ENCODE data around the gene FRMD4B.
"Not testable (repeated sequence)": the region's sequence is repeated elsewhere in the genome, so short reads cannot be mapped to it uniquely, and the experiment has no call there.

The FRMD4B gene

GRCh38 chr3:69255928-69256327 is 130.0 kb downstream of the FRMD4B start:
- in situ Hi-C loops (cut with HindIII; ENCODE audit: low sequenced_read_pairs), result no loop called here

- in situ Hi-C loops (cut with HindIII; ENCODE audit: low sequenced_read_pairs), result no loop called here
Observed at GRCh38 chr3:69254351-69254750, 131.5 kb downstream of the FRMD4B start.

- in situ Hi-C loops (cut with HindIII; ENCODE audit: low sequenced_read_pairs), result no loop called here
Observed at GRCh38 chr3:69252631-69253030, 133.3 kb downstream of the FRMD4B start.

- in situ Hi-C loops (cut with HindIII; ENCODE audit: low sequenced_read_pairs), result no loop called here
Observed at GRCh38 chr3:69252141-69252540, 133.7 kb downstream of the FRMD4B start.

- in situ Hi-C loops (cut with HindIII; ENCODE audit: low sequenced_read_pairs), result no loop called here
Observed at GRCh38 chr3:69251078-69251805, 134.6 kb downstream of the FRMD4B start.

GRCh38 chr3:69250014-69250413 is 135.9 kb downstream of the FRMD4B start:
- in situ Hi-C loops (cut with HindIII; ENCODE audit: low sequenced_read_pairs), result no loop called here

GRCh38 chr3:69249001-69249400 is 136.9 kb downstream of the FRMD4B start:
- in situ Hi-C loops (cut with HindIII; ENCODE audit: low sequenced_read_pairs), result loop anchor here (5.0 kb wide), 1 partner anchor 72 kb away; no protein-coding TSS in a partner anchor

- in situ Hi-C loops (cut with HindIII; ENCODE audit: low sequenced_read_pairs), result loop anchor here (5.0 kb wide), 1 partner anchor 71 kb away; no protein-coding TSS in a partner anchor
Observed at GRCh38 chr3:69248436-69248835, 137.5 kb downstream of the FRMD4B start.

GRCh38 chr3:69246612-69247011 is 139.3 kb downstream of the FRMD4B start:
- in situ Hi-C loops (cut with HindIII; ENCODE audit: low sequenced_read_pairs), result loop anchor here (5.0 kb wide), 1 partner anchor 69 kb away; no protein-coding TSS in a partner anchor

- in situ Hi-C loops (cut with HindIII; ENCODE audit: low sequenced_read_pairs), result no loop called here
Observed at GRCh38 chr3:69244039-69244438, 141.8 kb downstream of the FRMD4B start.

- in situ Hi-C loops (cut with HindIII; ENCODE audit: low sequenced_read_pairs), result no loop called here
Observed at GRCh38 chr3:69241769-69242168, 144.1 kb downstream of the FRMD4B start.

- in situ Hi-C loops (cut with HindIII; ENCODE audit: low sequenced_read_pairs), result no loop called here
Observed at GRCh38 chr3:69240651-69241568, 145.0 kb downstream of the FRMD4B start.

- in situ Hi-C loops (cut with HindIII; ENCODE audit: low sequenced_read_pairs), result no loop called here
Observed at GRCh38 chr3:69239063-69239462, 146.8 kb downstream of the FRMD4B start.

GRCh38 chr3:69236812-69237707 is 148.8 kb downstream of the FRMD4B start:
- in situ Hi-C loops (cut with HindIII; ENCODE audit: low sequenced_read_pairs), result no loop called here

GRCh38 chr3:69235882-69236281 is 150.0 kb downstream of the FRMD4B start:
- in situ Hi-C loops (cut with HindIII; ENCODE audit: low sequenced_read_pairs), result no loop called here

- in situ Hi-C loops (cut with HindIII; ENCODE audit: low sequenced_read_pairs), result not testable (repeated sequence)
Observed at GRCh38 chr3:69235227-69235626, 150.7 kb downstream of the FRMD4B start.

GRCh38 chr3:69232482-69232881 is 153.4 kb downstream of the FRMD4B start:
- in situ Hi-C loops (cut with HindIII; ENCODE audit: low sequenced_read_pairs), result no loop called here

GRCh38 chr3:69231929-69232440 is 153.9 kb downstream of the FRMD4B start:
- in situ Hi-C loops (cut with HindIII; ENCODE audit: low sequenced_read_pairs), result no loop called here

- in situ Hi-C loops (cut with HindIII; ENCODE audit: low sequenced_read_pairs), result no loop called here
Observed at GRCh38 chr3:69226071-69226470, 159.8 kb downstream of the FRMD4B start.

- in situ Hi-C loops (cut with HindIII; ENCODE audit: low sequenced_read_pairs), result no loop called here
Observed at GRCh38 chr3:69219101-69219708, 166.7 kb downstream of the FRMD4B start.

Measured in endothelial cell of hepatic sinusoid (primary cell).